Astrocyte (in vitro differentiated cells and primary cell): ENCODE results near the gene TEX14.
"Not testable (repeated sequence)": the region's sequence is repeated elsewhere in the genome, so short reads cannot be mapped to it uniquely, and the experiment has no call there.

Source experiments
- CTCF ChIP-seq: IDR thresholded peaks from 2 replicates; pipeline ENCODE4 v1.5.1; 2011; ENCODE audit warnings: low read depth, mild to moderate bottlenecking, inconsistent platforms, low read length, moderate library complexity; ENCODE audit not compliant: insufficient read depth
- EZH2 ChIP-seq: IDR thresholded peaks from 2 replicates; pipeline ENCODE4 v1.6.1; 2012; ENCODE audit warnings: mild to moderate bottlenecking, low read length, inconsistent platforms; ENCODE audit not compliant: insufficient read depth

- not testable (repeated sequence) for TF ChIP-seq CTCF, EZH2
Observed at GRCh38 chr17:58657962-58658803, 33.7 kb downstream of the TEX14 start.
